Choroid plexus epithelial cell (primary cell): ENCODE data around the gene CAMKMT.
A peak's percentile ranks its signal among the peaks of the same experiment; 100 is the strongest.

Experiments used
- DNase-seq: peaks from one replicate; pipeline ENCODE4 v3.0.0-alpha.2; 2010; ENCODE audit warnings: low read depth
- H3K4me3 ChIP-seq: 2 replicates; pipeline ENCODE4 v1.5.1; 2011; ENCODE audit warnings: low read depth, mild to moderate bottlenecking, control low read depth, low read length, moderate library complexity
- TF ChIP-seq, protein P1 (sequence below): conservative IDR thresholded peaks from 2 replicates; pipeline ENCODE4 v1.5.1; 2011; ENCODE audit warnings: low read depth, mild to moderate bottlenecking, control low read depth, inconsistent platforms, low read length, moderate library complexity

The CAMKMT gene

GRCh38 chr2:44510246-44510645 is 148.5 kb downstream of the CAMKMT start:
- TF ChIP-seq, protein P1, sequence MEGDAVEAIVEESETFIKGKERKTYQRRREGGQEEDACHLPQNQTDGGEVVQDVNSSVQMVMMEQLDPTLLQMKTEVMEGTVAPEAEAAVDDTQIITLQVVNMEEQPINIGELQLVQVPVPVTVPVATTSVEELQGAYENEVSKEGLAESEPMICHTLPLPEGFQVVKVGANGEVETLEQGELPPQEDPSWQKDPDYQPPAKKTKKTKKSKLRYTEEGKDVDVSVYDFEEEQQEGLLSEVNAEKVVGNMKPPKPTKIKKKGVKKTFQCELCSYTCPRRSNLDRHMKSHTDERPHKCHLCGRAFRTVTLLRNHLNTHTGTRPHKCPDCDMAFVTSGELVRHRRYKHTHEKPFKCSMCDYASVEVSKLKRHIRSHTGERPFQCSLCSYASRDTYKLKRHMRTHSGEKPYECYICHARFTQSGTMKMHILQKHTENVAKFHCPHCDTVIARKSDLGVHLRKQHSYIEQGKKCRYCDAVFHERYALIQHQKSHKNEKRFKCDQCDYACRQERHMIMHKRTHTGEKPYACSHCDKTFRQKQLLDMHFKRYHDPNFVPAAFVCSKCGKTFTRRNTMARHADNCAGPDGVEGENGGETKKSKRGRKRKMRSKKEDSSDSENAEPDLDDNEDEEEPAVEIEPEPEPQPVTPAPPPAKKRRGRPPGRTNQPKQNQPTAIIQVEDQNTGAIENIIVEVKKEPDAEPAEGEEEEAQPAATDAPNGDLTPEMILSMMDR: no peak
- peak; percentile 2 for DNase-seq

GRCh38 chr2:44515416-44515815 is 153.7 kb downstream of the CAMKMT start:
- DNase-seq: no peak
- TF ChIP-seq, protein P1: no peak

More at GRCh38 chr2:44510246-44510645, 148.5 kb downstream of the CAMKMT start:
- H3K4me3 ChIP-seq: no peak overlapping the region

DNA sequence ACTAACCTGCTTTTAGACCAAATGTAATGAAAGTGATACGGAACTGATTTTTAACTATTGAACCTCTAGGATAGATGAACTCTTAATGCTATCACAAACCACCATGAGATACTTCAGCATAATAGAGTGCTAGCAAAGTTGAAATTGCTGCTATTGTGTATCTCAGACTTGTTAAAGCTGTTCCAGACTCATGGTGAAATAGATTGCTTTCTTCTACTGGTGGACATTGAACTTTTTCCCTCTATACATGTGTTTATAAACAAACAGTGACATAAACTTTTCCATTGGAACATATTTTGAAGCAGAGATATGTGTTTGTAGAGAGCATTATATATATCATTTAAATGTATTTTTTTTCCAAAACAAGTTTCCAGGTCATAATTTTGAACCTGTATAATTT is 157.3 kb downstream of the CAMKMT start:
- H3K4me3 ChIP-seq: no peak overlapping the region

More at GRCh38 chr2:44515416-44515815, 153.7 kb downstream of the CAMKMT start:
- H3K4me3 ChIP-seq: no peak overlapping the region

DNA sequence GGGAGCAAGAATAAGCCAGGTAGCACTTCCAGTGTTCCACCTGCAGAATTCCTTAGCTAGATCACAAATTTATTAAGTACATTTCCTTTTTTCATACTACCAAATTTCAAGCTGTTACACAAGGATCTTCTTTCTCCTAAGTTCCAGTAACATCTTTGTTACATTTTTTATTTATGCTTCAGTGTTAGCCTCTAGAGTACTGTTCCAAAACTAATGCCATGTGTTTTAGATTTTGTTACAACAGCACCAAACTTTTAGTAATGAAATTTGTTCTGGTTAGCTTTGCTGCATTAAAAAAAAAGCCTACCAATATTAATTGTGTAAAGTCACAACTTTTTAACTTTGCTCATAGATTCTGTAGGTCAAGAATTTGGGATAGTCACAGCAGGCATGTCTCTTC is 161.1 kb downstream of the CAMKMT start:
- H3K4me3 ChIP-seq: no peak overlapping the region
- no peak for DNase-seq
- TF ChIP-seq, protein P1: no peak

More for the DNA sequence above, 157.3 kb downstream of the CAMKMT start:
- DNase-seq: no peak
- TF ChIP-seq, protein P1: no peak

- TF ChIP-seq, protein P1: no peak
- H3K4me3 ChIP-seq: no peak overlapping the region
- DNase-seq: no peak
These were observed 162.7 kb downstream of the CAMKMT start for GRCh38 chr2:44524347-44524926.

- no peak for DNase-seq
- no peak overlapping the region for H3K4me3 ChIP-seq
- TF ChIP-seq, protein P1: no peak
These were observed 164.6 kb downstream of the CAMKMT start for GRCh38 chr2:44526352-44526751.

GRCh38 chr2:44528595-44528994 is 166.8 kb downstream of the CAMKMT start:
- peak; percentile 87 for DNase-seq
- TF ChIP-seq, protein P1: no peak
- H3K4me3 ChIP-seq: no peak overlapping the region
